WTC11 (cell line): ENCODE results near the gene SH3BGR.

Source experiments
- CREB1 ChIP-seq: sonication (generic); formaldehyde crosslinking; IDR thresholded peaks from 2 replicates; pipeline ENCODE4 v1.8.0; 2023; ENCODE audit warnings: mild to moderate bottlenecking, missing genetic modification reagents
- CTCF ChIP-seq: fragments of 200-600 bp; IDR thresholded peaks from 2 replicates; pipeline ENCODE4 v1.8.0; 2022; ENCODE audit warnings: antibody characterized with exemption
- FOXK1 ChIP-seq: sonication (generic); formaldehyde crosslinking; IDR thresholded peaks from 2 replicates; pipeline ENCODE4 v1.8.0; 2022; ENCODE audit warnings: mild to moderate bottlenecking, moderate library complexity, missing genetic modification reagents
- KAT7 ChIP-seq: sonication (generic); formaldehyde crosslinking; IDR thresholded peaks from 2 replicates; pipeline ENCODE4 v1.8.1; 2023; ENCODE audit warnings: missing genetic modification reagents, mild to moderate bottlenecking, borderline replicate concordance
- MAX ChIP-seq: sonication (generic); formaldehyde crosslinking; IDR thresholded peaks from 2 replicates; pipeline ENCODE4 v1.8.0; 2022; ENCODE audit warnings: mild to moderate bottlenecking, missing genetic modification reagents
- MLX ChIP-seq: sonication (generic); formaldehyde crosslinking; IDR thresholded peaks from 2 replicates; pipeline ENCODE4 v1.8.1; 2023; ENCODE audit warnings: mild to moderate bottlenecking, missing genetic modification reagents, moderate library complexity
- MXD4 ChIP-seq: fragments of 250-450 bp; sonication (Bioruptor Pico); IDR thresholded peaks from 2 replicates; pipeline ENCODE4 v1.8.0; 2021; ENCODE audit warnings: mild to moderate bottlenecking, moderate library complexity, borderline replicate concordance
- NFYB ChIP-seq: sonication (generic); formaldehyde crosslinking; conservative IDR thresholded peaks from 2 replicates; pipeline ENCODE4 v1.8.0; 2022; ENCODE audit warnings: low read depth, missing genetic modification reagents
- NR1H2 ChIP-seq: sonication (generic); formaldehyde crosslinking; IDR thresholded peaks from 2 replicates; pipeline ENCODE4 v1.9.0; 2021; ENCODE audit warnings: mild to moderate bottlenecking, moderate library complexity, missing genetic modification reagents
- PREB ChIP-seq: sonication (generic); formaldehyde crosslinking; IDR thresholded peaks from 2 replicates; pipeline ENCODE4 v1.8.1; 2022; ENCODE audit warnings: mild to moderate bottlenecking, missing genetic modification reagents, moderate library complexity, borderline replicate concordance
- SMAD4 ChIP-seq: sonication (generic); formaldehyde crosslinking; IDR thresholded peaks from 2 replicates; pipeline ENCODE4 v1.8.0; 2022; ENCODE audit warnings: mild to moderate bottlenecking, missing genetic modification reagents
- TF ChIP-seq, protein P1 (sequence below): sonication (generic); formaldehyde crosslinking; IDR thresholded peaks from 2 replicates; pipeline ENCODE4 v1.8.1; 2023; ENCODE audit warnings: mild to moderate bottlenecking, moderate library complexity, missing genetic modification reagents
- TF ChIP-seq, protein P2 (sequence below): sonication (generic); formaldehyde crosslinking; IDR thresholded peaks from 2 replicates; pipeline ENCODE4 v1.8.1; 2023; ENCODE audit warnings: mild to moderate bottlenecking, missing genetic modification reagents

DNA sequence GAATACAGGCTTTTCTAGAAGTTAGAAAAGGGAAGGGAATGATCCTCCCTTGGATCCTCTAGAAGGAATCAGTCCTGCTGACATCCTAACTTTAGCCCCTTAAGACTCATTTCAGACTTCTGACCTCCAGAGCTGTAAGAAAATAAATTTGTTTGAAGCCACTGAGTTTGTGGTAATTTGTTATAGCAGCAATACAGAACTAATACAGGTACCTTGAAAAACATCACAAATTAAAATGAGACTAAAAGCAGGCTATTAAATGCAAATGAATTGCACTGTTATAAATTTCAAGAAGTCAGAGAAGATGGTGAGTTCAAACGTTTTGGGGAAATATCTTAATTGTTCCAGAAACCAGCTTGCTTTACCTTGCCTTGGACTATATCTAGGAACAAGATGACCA is 12.5 kb upstream of the SH3BGR start:
- TF ChIP-seq CTCF, result no peak
- no peak for TF ChIP-seq MAX
- TF ChIP-seq MXD4 (CRISPR knock-in tag), result no peak
- TF ChIP-seq, protein P1, sequence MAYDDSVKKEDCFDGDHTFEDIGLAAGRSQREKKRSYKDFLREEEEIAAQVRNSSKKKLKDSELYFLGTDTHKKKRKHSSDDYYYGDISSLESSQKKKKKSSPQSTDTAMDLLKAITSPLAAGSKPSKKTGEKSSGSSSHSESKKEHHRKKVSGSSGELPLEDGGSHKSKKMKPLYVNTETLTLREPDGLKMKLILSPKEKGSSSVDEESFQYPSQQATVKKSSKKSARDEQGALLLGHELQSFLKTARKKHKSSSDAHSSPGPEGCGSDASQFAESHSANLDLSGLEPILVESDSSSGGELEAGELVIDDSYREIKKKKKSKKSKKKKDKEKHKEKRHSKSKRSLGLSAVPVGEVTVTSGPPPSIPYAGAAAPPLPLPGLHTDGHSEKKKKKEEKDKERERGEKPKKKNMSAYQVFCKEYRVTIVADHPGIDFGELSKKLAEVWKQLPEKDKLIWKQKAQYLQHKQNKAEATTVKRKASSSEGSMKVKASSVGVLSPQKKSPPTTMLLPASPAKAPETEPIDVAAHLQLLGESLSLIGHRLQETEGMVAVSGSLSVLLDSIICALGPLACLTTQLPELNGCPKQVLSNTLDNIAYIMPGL (CRISPR knock-in tag), result no peak
- no peak for TF ChIP-seq KAT7
- no peak for TF ChIP-seq MLX (CRISPR knock-in tag)
- no peak for TF ChIP-seq FOXK1
- TF ChIP-seq SMAD4 (CRISPR knock-in tag), result no peak
- no peak for TF ChIP-seq NR1H2 (CRISPR knock-in tag)
- TF ChIP-seq, protein P2, sequence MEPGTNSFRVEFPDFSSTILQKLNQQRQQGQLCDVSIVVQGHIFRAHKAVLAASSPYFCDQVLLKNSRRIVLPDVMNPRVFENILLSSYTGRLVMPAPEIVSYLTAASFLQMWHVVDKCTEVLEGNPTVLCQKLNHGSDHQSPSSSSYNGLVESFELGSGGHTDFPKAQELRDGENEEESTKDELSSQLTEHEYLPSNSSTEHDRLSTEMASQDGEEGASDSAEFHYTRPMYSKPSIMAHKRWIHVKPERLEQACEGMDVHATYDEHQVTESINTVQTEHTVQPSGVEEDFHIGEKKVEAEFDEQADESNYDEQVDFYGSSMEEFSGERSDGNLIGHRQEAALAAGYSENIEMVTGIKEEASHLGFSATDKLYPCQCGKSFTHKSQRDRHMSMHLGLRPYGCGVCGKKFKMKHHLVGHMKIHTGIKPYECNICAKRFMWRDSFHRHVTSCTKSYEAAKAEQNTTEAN (CRISPR knock-in tag), result no peak
- TF ChIP-seq NFYB (CRISPR knock-in tag), result no peak
- no peak for TF ChIP-seq PREB
- TF ChIP-seq CREB1 (CRISPR knock-in tag), result no peak
